Upper lobe of right lung (tissue), 1 donor: ENCODE measurements around the gene CGNL1. TPM values are rescaled to one million over a fixed set of nuclear protein-coding genes. Genes with fewer than 3 reads are reported as not detected.

Experiments
- ATAC-seq: fragments of 200-7000 bp; cut with Tn5 transposase; one replicate; pipeline ENCODE4 v1.9.1; 2020; ENCODE audit warnings: mild to moderate bottlenecking, moderate library complexity
- DNase-seq: peaks from one replicate; pipeline ENCODE4 v3.0.0-alpha.2; 2020
- H3K27ac ChIP-seq: fragments of 200-600 bp; one replicate; pipeline ENCODE4 v1.8.0; 2022
- H3K27me3 ChIP-seq: fragments of 200-600 bp; one replicate; pipeline ENCODE4 v1.8.0; 2022; ENCODE audit warnings: mild to moderate bottlenecking
- H3K36me3 ChIP-seq: fragments of 200-600 bp; one replicate; pipeline ENCODE4 v1.8.0; 2022
- H3K4me1 ChIP-seq: fragments of 200-600 bp; one replicate; pipeline ENCODE4 v1.8.0; 2022
- H3K4me3 ChIP-seq: fragments of 200-600 bp; one replicate; pipeline ENCODE4 v1.8.0; 2022; ENCODE audit warnings: mild to moderate bottlenecking
- H3K9me3 ChIP-seq: fragments of 200-600 bp; one replicate; pipeline ENCODE4 v1.8.0; 2022
- intact Hi-C: fragments of 100-400 bp; cut with DNase I; formaldehyde crosslinking; loops from one replicate; pipeline ENCODE4 v1.11.0; 2022
- total RNA-seq: library from RNA; stranded (reverse); fragmentation: NEBNext Ultra II Directional; extraction: Animal tissue kit (Norgen Biotek cat#: 25700); gene quantifications from one replicate; pipeline ENCODE4 v1.2.1, GENCODE V29; 2021
- TF ChIP-seq, protein P1 (sequence below): fragments of 200-600 bp; IDR thresholded peaks from one replicate; pipeline ENCODE4 v1.8.0; 2022; ENCODE audit warnings: antibody characterized with exemption
- donor health status: DM: no; HTN: yes; CAD: no; lungs with severe emphysema.

The CGNL1 gene
- total RNA-seq, 1 donor from 2014 or later: 54.9 TPM

DNA sequence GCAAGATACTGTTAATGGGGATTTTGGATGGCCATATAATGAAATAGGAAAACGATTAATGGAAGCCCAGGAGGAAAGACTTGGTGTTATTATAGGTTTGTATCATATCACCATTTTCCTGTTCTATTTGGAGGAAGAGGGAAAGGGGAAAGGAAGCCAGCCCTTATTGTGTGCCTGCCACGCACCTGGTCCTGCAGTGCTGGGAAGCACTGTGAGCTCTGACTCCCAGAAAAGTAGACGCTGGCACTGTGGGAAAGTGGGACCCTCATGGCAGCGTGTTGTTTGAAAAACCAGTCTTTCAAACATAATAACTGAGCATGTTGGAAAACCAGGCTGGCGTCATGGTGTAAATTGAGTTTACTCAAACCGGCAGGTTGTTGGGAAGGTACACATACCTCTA is 22.0 kb downstream of the CGNL1 start:
- H3K4me3 ChIP-seq: no peak overlapping the region
- no peaks in the 10 kb centered on the region for H3K9me3 ChIP-seq
- no peak for DNase-seq
- no peak overlapping the region for H3K27ac ChIP-seq
- ATAC-seq: no peak
- intact Hi-C loops: no loop called here
- TF ChIP-seq, protein P1, sequence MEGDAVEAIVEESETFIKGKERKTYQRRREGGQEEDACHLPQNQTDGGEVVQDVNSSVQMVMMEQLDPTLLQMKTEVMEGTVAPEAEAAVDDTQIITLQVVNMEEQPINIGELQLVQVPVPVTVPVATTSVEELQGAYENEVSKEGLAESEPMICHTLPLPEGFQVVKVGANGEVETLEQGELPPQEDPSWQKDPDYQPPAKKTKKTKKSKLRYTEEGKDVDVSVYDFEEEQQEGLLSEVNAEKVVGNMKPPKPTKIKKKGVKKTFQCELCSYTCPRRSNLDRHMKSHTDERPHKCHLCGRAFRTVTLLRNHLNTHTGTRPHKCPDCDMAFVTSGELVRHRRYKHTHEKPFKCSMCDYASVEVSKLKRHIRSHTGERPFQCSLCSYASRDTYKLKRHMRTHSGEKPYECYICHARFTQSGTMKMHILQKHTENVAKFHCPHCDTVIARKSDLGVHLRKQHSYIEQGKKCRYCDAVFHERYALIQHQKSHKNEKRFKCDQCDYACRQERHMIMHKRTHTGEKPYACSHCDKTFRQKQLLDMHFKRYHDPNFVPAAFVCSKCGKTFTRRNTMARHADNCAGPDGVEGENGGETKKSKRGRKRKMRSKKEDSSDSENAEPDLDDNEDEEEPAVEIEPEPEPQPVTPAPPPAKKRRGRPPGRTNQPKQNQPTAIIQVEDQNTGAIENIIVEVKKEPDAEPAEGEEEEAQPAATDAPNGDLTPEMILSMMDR: no peak
- no peaks in the 10 kb centered on the region for H3K36me3 ChIP-seq
- no peaks in the 10 kb centered on the region for H3K4me1 ChIP-seq
- H3K27me3 ChIP-seq: no peaks in the 10 kb centered on the region

DNA sequence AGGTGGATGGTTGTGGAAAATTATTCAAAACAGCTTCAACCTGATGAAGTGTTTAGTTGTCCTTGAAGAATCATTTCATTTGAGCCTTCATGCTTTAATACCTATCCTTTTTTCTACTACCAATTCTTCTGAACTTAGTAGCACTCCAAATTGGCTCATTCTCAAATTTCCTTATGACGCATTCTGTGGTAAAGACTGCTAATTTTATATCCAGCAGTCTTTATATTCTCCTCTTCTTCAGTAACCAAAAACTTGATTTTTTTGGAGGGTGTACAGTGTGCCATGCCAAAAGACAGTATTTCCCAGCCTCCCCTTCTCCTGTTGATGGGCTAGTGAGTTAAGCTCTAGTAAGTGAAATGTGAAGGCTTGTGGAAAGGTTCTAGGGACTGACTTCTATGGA is 25.2 kb downstream of the CGNL1 start:
- Histone ChIP-seq H3K4me3 (no peak overlapping the region), H3K27ac (no peak overlapping the region), H3K27me3 (no peaks in the 10 kb centered on the region), H3K36me3 (no peaks in the 10 kb centered on the region), H3K4me1 (peaks cover under 1% of the 10 kb centered on the region), H3K9me3 (no peaks in the 10 kb centered on the region)
- TF ChIP-seq, protein P1: no peak
- no peak for DNase-seq
- ATAC-seq: no peak
- intact Hi-C loops: no loop called here

DNA sequence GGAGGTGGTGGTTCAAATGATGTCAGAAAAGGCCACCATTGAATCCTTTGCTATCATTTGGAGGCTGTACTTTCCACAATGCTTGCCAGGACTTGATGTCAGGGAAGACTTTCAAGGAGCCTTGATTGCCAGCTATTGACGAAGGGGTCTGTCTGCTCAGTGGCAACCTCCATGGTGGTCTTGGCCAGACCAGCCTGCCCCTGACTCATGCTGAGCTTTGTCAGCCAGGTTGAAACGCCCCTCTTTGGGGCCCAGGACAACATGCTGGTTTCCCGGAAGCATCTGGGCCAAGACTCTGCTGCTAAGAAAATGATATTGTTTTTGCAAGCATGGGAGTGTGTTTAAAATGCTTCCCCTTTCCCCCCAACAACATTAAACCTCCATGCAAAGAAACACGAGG is 26.7 kb downstream of the CGNL1 start:
- ATAC-seq: no peak
- Histone ChIP-seq H3K27me3 (no peaks in the 10 kb centered on the region), H3K4me1 (peaks cover 7% of the 10 kb centered on the region), H3K9me3 (no peaks in the 10 kb centered on the region), H3K27ac (no peak overlapping the region), H3K4me3 (no peak overlapping the region), H3K36me3 (no peaks in the 10 kb centered on the region)
- no peak for DNase-seq
- TF ChIP-seq, protein P1: no peak
- intact Hi-C loops: no loop called here

DNA sequence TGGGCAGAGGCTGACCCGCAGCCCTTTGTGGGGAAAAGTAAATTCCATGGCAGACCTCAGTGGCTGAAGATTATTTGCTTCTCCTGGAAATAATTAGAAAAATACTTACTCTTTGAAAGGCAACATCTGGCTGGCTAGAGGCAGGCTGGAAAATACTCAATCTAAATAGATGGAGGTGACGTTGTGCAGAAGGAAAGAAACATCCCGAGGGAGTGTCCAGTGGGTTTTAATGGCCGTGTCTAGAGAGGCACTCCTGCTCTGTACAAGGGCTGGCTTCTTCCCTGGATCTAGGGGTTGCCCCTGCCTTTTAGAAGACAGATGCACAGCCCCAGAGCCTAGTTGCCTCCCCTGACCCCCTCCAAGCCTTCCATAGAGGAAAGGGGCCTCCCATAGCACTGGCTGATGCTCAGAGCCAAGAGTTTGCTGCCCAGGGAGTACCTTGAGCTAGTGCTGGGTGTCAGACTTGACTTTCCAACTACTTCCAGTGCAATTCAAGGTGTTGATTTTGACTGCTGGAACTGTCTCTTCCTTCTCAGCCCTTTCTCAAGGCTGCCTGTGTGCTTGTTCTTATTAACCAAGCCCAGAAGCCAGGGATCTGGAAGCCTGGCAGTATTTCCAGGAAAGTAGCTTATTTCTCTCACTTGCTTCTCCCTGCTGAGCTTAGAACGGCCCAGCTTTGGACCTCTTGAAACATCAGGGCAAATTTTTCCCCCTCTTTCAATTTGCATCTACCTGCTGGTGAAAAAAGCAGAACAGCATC is 27.4 kb downstream of the CGNL1 start:
- Histone ChIP-seq H3K36me3 (no peaks in the 10 kb centered on the region), H3K27me3 (no peaks in the 10 kb centered on the region), H3K27ac (no peak overlapping the region), H3K9me3 (no peaks in the 10 kb centered on the region), H3K4me3 (no peak overlapping the region), H3K4me1 (peaks cover 7% of the 10 kb centered on the region)
- intact Hi-C loops: no loop called here
- TF ChIP-seq, protein P1: no peak
- no peak for DNase-seq
- no peak for ATAC-seq

DNA sequence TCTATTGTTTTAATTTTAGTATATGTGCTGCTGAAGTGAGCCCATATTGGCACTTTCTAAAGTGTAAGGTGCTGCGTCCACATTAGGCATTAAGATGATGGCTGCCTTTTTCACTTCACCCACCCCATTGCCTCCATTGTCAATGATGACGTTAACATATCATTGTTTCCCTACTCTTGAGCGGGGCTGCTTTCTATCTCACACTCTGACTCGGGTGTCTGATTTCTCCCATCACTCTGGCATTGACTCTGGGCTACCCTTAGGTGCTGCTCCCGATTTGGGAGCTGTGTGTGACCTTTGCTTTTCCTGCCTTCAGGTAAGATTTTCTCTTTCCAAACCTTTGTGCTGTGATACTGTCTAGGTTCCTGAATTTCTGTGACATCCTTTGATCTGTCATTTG is 28.8 kb downstream of the CGNL1 start:
- DNase-seq: no peak
- no peak for ATAC-seq
- H3K27ac ChIP-seq: no peak overlapping the region
- no peaks in the 10 kb centered on the region for H3K36me3 ChIP-seq
- no peaks in the 10 kb centered on the region for H3K27me3 ChIP-seq
- H3K4me3 ChIP-seq: no peak overlapping the region
- intact Hi-C loops: no loop called here
- peaks cover 7% of the 10 kb centered on the region for H3K4me1 ChIP-seq
- H3K9me3 ChIP-seq: no peaks in the 10 kb centered on the region
- TF ChIP-seq, protein P1: no peak
